HG03045 (cell line): ENCODE measurements around the gene RCAN2.

Source experiments
- ATAC-seq: cut with Tn5 transposase; IDR thresholded peaks from one replicate; pipeline ENCODE4 v1.9.1; 2021; ENCODE audit warnings: mild to moderate bottlenecking, moderate library complexity; ENCODE audit not compliant: unreplicated experiment

RCAN2 gene

GRCh38 chr6:46265373-46265772 is 225.9 kb downstream of the RCAN2 start:
- no peak for ATAC-seq

- no peak for ATAC-seq
These were observed 227.6 kb downstream of the RCAN2 start for GRCh38 chr6:46263707-46264086.

GRCh38 chr6:46262928-46263706 is 228.1 kb downstream of the RCAN2 start:
- ATAC-seq, result no peak

- ATAC-seq, result no peak
These were observed 233.0 kb downstream of the RCAN2 start for GRCh38 chr6:46258249-46258648.

GRCh38 chr6:46255528-46255927 is 235.7 kb downstream of the RCAN2 start:
- ATAC-seq, result no peak

- ATAC-seq, result no peak
These were observed 236.3 kb downstream of the RCAN2 start for GRCh38 chr6:46254946-46255345.

GRCh38 chr6:46254331-46254730 is 236.9 kb downstream of the RCAN2 start:
- no peak for ATAC-seq

GRCh38 chr6:46251583-46252339 is 239.5 kb downstream of the RCAN2 start:
- no peak for ATAC-seq

GRCh38 chr6:46248143-46248542 is 243.1 kb downstream of the RCAN2 start:
- ATAC-seq, result no peak

GRCh38 chr6:46246727-46247126 is 244.5 kb downstream of the RCAN2 start:
- no peak for ATAC-seq

- ATAC-seq, result no peak
These were observed 245.2 kb downstream of the RCAN2 start for GRCh38 chr6:46246081-46246480.

GRCh38 chr6:46244670-46245069 is 246.6 kb downstream of the RCAN2 start:
- no peak for ATAC-seq

- ATAC-seq, result no peak
These were observed 247.5 kb downstream of the RCAN2 start for GRCh38 chr6:46243754-46244153.

GRCh38 chr6:46242921-46243320 is 248.3 kb downstream of the RCAN2 start:
- ATAC-seq, result no peak

- no peak for ATAC-seq
These were observed 250.2 kb downstream of the RCAN2 start for GRCh38 chr6:46240866-46241565.

GRCh38 chr6:46236752-46237151 is 254.5 kb downstream of the RCAN2 start:
- no peak for ATAC-seq

GRCh38 chr6:46235242-46235641 is 256.0 kb downstream of the RCAN2 start:
- ATAC-seq, result no peak

GRCh38 chr6:46234700-46235099 is 256.5 kb downstream of the RCAN2 start:
- no peak for ATAC-seq

- no peak for ATAC-seq
These were observed 257.1 kb downstream of the RCAN2 start for GRCh38 chr6:46234156-46234556.

- no peak for ATAC-seq
These were observed 258.1 kb downstream of the RCAN2 start for GRCh38 chr6:46233129-46233528.

GRCh38 chr6:46222286-46222685 is 269.0 kb downstream of the RCAN2 start:
- no peak for ATAC-seq
